Endometrial microvascular endothelial cells (primary cell): Measurements from ENCODE around the gene RBM17. TPM values are rescaled to one million over a fixed set of nuclear protein-coding genes. Genes with fewer than 3 reads are reported as not detected.
"Not testable (repeated sequence)": the region's sequence is repeated elsewhere in the genome, so short reads cannot be mapped to it uniquely, and the experiment has no call there.

Source experiments
- in situ Hi-C: cut with HindIII; loops from 2 replicates; pipeline ENCODE4 v1.10.0; 2017; ENCODE audit warnings: low sequenced_read_pairs, low pct_unique_long_range_greater_than_20kb; ENCODE audit errors: inconsistent ontology term
- total RNA-seq: library from RNA; depleted of rRNA; stranded (reverse); fragments of >200 nt; gene quantifications from one replicate; pipeline ENCODE4 v1.2.3, GENCODE V29; 2015; ENCODE audit errors: inconsistent ontology term

The RBM17 gene
- total RNA-seq, 1 donor from 2014 or later = 44.3 TPM

DNA sequence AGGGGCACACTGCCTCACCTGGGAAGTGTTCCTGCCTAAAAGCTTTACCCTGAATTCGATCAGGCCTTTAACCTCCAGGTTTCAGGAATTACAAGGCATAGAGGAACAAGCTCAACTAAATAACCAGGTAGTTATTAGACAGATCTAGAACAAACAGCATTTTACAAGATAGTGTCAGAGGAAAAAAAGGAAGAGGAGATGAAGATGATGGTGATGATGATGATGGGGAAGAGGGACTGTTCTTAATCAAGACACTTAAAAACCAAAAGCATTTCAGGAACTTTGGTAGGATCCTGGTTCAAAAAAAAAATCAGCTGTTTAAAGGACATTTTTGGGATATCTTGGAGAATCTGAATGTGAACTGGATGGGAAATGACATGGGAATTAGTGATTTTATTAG is 11.5 kb downstream of the RBM17 start:
- in situ Hi-C loops = no loop called here

DNA sequence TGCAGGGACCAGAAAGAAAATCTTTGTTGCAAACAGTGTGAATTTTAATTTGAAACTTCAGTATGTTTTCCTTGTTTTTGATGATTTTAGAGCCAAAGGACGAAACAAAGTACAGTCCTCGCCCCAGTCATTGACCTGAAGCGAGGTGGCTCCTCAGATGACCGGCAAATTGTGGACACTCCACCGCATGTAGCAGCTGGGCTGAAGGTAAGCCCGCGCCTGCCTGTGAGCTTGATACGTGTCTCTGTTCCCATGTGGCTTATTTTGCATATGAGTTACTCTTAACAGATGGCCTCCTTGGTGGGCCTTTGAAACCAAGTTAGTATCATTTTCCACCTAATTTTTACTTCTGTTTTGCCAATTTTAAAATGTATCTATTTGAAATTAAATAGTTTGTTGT is 12.3 kb downstream of the RBM17 start:
- in situ Hi-C loops = no loop called here

DNA sequence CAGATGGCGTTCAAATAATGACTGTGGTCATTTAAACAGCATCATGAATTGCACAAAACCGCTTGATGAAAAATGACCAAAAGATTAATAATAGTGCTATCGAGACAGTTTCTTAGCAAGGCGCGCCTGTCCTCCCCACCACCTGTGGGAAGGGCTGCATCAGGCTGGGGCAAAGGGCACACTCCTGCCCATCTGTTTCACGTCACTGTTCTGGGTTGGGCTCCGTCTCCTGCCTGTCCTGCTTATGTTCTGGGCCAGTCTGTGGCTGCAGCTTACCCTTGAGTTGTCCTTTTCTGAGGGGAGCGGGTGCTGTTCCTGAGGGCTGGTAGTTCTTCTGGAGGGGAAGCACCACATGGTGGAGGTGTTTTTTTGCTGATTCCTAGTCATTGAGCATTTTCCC is 13.3 kb downstream of the RBM17 start:
- in situ Hi-C loops = no loop called here

DNA sequence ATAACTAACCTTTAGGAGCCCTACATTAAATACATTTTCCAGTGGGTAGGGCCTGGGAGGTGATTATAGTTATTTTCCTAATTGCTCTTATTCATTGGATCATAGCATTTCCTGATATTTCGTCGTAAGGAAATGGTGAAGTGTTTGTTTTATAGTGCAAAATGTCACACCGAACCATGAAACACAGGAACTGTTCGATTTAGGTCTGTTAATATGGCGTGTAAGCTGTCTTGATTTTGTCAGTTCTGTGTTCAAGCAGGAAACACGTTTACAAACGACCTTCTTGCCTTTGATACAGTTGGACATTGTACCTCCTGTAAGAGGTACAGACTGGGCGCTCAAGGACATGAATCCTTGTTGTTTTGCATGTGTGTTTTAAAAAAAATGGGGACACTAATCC is 14.8 kb downstream of the RBM17 start:
- in situ Hi-C loops = no loop called here

DNA sequence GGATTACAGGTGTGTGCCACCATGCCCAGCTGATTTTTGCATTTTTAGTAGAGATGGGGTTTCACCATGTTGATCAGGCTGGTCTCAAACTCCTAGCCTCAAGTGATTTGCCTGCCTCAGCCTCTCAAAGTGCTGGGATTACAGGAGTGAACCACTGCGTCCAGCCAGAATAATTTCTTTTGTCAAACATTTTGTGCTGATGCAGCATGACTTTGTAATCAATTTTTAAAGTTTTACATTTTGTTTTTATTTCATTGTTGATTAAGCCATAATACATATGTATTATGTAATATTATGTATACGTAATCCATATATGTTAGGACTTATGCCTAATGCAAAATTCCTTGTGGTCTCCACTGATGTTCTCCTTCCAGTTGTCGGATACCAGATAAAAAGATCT is 18.8 kb downstream of the RBM17 start:
- in situ Hi-C loops = not testable (repeated sequence)

DNA sequence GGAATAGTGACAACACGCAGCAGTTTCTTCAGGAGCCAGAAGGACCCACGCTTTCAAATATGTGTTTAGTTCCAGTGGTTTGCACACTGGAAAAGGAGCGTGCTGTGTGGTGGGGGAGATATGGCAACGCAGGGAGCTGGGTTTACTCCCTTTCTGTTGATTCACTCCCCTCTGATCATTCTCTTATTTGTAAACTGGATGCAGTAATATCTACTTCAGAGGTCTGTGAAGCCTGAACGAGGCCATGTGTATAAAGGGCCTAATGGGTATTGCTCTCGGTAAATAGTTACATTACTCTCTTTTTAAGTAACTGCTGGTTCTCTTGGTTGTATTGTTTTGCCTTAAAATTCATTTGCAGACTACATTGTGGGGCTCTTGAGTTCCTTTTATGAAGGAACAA is 19.2 kb downstream of the RBM17 start:
- in situ Hi-C loops = no loop called here

DNA sequence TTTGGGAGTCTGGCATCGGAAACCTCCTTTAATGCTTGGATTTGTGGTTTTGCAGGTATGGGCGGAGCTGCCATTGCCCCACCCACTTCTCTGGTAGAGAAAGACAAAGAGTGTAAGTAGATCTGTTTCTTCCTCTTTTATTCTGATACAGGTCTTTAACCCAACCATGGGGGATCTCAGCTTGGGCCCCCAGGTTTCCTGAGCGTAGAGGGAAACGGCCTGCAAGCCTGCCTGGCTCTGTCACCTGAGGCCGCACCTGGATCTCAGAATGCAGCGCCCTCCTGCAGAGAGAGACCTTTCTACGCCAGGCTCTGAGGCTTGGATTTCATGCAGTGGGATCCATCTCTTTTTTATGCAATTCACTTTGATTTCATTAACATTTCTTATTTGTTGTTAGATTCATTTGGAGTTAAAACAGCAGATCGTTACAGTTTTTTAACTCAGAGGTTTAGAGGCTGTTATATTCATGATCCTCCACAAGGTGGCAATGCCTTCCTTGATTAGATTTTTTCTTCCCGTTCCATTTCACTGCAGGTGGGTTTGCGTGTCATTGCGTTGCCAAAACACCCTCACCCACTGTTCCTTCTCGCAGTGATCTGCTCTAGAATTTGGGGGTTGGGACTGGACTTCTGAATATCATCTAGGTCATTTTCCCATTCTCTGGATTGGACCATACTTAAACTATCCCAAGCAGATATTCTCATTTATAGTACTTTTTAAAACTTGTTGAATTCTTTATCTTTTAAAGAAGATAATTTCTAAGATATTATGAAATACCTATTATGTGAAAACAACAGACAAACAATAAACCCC is 20.0 kb downstream of the RBM17 start:
- in situ Hi-C loops = no loop called here

DNA sequence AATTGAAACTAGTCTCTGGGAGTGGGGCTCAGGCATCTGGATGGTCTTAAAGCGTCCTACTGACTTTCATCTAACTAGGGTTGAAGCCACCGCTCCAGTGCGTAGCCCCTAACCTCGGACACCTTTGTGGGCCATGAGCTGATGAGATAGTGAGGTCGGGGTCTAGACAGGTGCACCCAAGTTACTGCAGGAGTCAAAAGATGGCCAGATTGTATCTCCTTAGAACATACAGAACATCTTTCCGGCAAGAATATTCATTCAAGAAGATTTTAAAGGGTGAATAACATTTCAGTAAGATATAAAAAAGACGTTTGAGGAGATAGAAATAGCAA is 20.6 kb downstream of the RBM17 start:
- in situ Hi-C loops = no loop called here

DNA sequence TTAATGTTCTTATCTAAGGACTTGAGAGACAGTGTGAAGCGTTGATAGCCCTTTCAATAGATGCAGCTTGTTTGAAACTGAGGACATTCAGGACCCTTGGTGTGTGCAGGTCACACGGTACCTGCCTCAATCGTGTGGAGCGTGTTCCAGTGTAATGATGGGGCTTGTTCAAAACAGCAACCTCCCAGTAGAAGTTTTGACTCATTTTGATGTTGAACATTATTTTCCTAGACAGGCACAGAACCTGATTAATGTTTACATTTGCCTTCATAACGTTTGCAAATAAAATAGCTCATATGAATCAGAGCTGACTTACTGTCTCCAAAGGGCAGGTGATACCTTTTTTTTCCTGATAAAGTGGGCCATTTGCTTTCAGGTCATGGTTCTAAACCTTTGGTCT is 21.3 kb downstream of the RBM17 start:
- in situ Hi-C loops = no loop called here

DNA sequence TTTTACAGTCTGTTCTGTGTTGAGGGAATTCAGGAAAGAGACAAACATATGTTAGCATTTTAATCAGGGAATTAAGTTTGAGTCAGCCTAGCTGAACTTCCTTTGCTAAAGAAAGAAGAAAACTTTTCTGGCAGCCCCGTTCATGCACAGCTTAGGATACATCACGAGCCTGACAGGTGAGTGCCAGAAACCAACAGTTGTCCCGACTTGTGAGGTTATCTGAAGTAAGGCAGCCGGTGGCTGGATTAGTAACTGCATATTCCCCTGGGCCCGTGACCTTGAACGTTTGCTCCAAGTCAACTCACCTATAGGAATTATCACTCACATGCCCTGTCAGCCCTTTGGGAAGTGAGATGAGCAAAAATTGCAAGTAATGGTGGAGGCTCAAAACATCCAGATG is 24.1 kb downstream of the RBM17 start:
- in situ Hi-C loops = no loop called here

DNA sequence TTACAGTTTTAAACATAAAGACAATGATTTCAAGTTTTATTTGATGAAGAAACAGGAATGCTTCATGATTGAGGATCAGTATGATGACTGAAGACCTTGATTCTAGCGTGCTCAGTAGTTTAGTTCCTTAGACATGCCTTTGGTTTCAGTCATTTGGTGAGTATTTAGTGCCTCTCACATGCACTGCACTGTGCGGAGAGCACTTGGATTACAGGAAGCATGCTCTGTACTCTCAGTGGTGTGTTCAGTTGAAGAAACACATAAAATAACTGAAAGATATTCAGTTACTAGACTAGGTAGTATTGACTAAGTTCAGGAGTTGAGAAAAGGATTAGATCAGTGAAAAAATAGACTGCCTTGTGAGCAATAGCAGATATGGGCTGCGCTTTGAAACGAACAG is 25.5 kb downstream of the RBM17 start:
- in situ Hi-C loops = no loop called here

DNA sequence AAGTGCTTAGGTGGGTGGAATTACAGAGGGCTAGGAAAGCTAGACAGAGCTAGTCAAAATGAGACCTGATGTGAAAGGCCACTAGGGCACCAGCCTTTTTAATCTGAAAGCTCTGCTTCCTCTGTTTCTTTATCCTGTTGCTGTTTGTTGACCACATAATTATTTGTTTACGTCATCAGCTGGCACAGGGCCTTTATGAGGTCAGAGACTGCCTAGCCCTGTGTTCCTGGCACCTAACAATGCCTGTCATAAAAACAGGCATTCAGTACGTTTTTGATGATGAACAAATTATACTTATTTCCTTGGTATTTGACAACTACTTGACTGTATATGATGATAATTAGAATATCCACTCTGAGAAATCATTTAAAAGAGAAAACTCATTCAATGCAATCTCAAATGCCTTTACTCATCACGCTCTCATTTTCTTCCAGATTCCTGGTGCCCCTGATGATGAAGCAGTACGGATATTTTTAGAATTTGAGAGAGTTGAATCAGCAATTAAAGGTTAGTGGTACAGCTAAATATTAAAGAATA is 26.0 kb downstream of the RBM17 start:
- in situ Hi-C loops = no loop called here

DNA sequence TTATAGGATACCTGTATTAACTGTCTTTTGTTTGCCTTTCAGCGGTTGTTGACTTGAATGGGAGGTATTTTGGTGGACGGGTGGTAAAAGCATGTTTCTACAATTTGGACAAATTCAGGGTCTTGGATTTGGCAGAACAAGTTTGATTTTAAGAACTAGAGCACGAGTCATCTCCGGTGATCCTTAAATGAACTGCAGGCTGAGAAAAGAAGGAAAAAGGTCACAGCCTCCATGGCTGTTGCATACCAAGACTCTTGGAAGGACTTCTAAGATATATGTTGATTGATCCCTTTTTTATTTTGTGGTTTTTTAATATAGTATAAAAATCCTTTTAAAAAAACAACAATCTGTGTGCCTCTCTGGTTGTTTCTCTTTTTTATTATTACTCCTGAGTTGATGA is 26.6 kb downstream of the RBM17 start:
- in situ Hi-C loops = no loop called here

DNA sequence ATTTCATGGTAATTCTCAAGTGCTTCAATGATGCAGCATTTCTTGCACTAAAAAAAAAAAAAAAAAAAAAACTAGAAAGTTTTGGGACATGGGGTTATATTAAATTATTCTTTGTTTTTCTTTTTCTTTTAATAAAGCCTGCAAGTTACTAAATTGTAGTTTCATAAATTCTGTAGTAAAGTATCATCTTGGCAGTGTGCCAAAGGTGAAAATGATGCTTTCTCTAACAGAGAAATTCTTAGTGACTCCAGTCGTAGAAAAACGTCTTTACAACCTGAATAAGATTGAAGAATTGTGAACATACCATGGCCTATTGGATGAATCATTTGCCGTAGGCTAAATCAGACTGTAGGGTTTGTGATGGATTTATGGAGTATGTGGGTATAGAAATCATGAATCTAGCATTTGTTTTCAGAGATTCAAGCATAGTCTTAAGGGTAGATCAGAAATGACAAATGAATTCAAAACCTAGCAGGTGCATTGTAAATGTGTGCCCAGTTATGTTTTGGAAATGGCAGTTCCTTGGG is 27.1 kb downstream of the RBM17 start:
- in situ Hi-C loops = no loop called here

DNA sequence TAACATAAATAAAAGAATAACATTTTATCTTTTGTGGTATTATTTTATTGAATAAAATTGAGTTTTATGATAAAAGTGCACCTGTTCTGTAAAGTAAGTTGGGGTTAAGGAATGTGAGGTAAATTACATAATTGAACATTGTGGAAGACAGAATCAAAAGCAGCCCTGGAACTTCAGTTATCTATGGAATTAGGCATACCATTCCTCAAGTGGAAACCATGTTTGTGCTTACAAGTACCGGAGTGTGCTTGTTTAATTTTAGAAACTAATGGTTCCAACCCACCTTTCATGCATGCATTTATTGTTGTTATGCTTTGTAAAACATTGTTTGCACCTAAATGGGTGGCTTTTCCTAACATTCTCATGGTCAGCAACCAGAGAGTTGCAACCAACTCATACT is 28.0 kb downstream of the RBM17 start:
- in situ Hi-C loops = no loop called here

DNA sequence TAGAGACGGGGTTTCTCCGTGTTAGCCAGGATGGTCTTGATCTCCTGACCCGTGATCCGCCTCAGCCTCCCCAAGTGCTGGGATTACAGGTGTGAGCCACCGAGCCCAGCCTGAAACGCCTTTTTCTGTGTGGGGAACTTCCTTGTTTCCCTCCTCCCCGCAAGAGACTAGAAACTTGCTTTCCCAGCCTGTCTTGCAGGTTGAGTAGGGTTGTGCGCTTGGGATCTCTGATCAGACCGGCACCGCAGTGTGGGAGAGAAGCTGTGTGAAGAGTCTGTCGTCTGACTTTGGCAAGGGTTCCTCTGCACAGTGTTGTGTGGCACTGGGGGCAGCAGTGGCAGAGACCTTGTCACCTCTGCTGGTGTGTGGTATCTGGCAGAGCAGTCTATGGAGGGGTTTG is 28.9 kb downstream of the RBM17 start:
- in situ Hi-C loops = no loop called here

DNA sequence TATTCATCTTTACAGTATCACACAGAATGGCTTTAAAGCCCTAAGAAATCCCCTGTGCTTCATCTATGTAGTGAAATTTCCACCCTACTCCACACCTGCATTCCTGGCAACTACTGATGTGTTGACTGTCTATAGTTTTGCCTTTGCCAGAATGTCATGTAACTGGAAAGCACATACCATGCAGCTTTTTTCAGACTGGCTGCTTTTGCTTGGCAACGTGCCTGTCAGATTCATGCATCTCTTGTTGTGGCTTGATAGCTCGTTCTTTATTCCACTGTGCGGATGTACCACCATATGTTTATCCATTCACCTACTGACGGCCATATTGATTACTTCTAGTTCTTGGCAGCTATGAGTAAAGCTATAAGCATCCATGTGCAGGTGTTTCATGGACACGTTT is 30.6 kb downstream of the RBM17 start:
- in situ Hi-C loops = no loop called here

DNA sequence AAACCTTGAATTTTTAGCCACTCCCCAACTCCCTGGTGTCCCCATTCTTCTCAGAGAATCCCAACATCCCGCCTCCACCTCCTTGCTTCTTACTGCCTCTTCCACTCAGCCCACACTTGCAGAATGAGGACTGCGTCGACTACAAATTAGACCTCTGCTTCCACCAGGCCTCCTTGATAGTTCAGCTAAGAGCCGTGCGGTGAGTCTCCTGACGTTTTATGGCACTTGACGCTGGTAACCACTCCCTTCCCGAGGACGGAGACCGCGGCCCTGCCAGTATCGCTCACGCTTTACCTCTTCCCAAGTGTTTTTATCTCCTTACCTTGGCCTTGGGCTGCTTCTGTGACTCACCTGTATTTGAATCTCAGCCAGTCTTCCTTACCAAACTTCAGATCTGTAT is 31.1 kb downstream of the RBM17 start:
- in situ Hi-C loops = no loop called here

DNA sequence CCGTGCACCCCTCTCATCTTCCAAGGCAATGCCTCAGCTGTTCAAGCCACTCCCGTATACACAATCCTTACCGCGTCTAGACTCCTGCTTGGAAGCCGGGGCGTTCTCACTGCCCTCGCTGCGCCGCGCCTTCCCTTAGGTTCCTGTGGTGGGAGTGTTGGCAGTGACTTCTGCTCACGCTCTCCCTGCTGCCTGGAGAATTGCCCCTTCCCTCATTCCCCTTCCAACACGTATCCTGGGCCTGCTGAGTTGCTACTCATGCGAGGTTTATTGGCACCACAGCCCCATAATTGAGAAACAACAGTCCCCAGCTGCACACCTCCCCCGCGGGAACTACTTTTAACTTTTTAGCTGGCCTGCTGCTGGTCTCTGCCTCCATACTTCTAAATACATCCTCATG is 31.9 kb downstream of the RBM17 start:
- in situ Hi-C loops = no loop called here

DNA sequence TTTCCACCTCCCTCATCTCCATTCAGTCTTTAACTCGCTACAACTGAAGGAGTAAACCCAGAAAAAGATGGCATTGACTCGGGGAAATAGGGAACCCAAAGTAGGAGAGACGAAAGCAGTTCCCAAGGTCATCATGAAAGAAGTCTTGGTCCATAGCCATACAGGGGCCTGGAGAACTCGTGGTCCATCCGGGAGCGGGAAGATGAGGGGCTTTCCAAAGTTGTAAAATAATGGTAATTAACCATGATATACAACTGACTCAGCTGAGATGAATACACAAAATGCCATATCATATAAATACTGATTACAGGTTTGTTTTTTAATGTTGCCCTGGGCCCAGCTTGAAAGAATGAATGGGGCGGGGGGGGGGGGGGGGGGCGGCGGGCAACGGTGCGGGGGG is 32.3 kb downstream of the RBM17 start:
- in situ Hi-C loops = no loop called here

DNA sequence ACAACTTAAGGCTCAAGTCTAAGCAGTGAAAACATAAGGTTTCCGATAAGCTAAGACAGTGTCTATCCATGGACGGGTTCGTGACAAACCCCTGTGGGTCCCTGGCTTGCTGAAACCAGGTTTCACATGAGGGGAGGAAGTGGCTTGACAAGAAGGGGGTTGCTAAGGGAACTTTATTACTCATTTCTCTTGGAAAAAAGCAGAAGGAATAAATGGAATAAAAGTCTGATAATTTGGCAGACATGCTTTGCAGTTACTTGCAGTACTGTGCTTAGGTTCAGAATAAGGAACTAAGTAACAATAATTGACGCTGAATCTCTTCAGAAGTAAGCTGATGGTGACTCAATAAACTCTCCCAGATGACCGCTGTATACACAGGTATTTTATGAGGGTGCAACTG is 34.7 kb downstream of the RBM17 start:
- in situ Hi-C loops = no loop called here
